T-helper 9 cell (primary cell): ENCODE results near the gene PPP4C.
"Not testable (repeated sequence)": the region's sequence is repeated elsewhere in the genome, so short reads cannot be mapped to it uniquely, and the experiment has no call there.

ENCODE experiments used
- DNase-seq: peaks from one replicate; pipeline ENCODE4 v3.0.0-alpha.2; 2020
- total RNA-seq, 2 donors: gene quantifications; one replicate each; lab custom pipeline; 2026; lab: John Stamatoyannopoulos, UW

Gene PPP4C
- total RNA-seq: 65.4 to 115 reads per million in 2 donors

DNA sequence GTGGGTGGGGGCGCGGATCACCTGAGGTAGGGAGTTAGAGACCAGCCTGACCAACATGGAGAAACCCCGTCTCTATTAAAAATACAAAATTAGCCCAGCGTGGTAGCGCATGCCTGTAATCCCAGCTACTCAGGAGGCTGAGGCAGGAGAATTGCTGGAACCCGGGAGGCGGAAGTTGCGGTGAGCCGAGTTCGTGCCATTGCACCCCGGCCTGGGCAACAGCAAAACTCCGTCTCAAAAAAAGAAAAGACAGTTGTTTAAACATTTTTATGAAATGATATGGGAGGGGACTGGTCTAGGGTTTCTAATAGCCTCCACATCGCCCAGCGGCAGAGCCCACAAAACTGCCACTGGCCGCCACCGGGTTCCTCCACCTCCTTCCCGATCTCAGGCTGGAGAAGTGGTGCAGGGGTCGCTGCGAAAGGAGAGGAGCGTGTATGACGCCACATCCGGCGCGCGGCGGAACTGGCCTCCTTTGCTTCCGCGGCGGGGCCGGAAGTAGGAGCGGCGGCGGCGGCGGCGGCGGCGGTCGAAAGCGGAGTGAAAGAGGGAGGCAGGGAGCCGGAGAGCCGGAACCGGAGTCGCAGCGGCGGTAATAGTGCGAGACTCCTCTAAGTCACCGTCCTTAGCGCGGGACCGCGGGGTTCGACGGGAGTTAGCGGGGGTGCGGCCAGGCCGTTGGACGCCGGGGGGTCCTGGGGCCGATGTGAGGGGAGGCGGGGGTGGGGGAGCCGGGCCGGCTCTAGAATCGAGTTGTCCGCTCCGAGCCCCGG, at the start of gene PPP4C:
Gene PPP4C (plus strand): TSS at position 492 of the 773 bp plus-strand sequence. CDS start 384 bp downstream, outside the sequence.
- peak; percentile 90 for DNase-seq

DNA sequence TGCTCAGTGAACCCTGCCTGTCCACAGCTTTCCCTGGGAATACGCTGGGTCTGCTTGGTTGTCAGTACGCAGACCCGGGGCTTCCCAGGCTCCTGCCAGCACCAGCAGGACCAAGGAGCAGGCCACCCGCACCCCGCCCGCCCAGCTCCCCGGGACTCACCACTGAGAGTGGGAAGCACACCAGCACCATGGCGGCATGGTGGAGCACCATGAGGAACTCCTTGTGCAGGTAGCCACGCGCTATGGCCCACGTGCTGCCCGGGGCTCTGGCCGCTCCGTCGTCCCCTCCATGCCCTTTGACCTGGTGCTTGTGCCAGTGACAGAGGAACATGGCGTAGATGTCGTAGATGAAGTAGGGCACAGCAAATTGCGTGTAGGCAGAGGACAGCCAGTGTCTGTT, 49.3 kb upstream of the PPP4C start:
- no peak for DNase-seq

DNA sequence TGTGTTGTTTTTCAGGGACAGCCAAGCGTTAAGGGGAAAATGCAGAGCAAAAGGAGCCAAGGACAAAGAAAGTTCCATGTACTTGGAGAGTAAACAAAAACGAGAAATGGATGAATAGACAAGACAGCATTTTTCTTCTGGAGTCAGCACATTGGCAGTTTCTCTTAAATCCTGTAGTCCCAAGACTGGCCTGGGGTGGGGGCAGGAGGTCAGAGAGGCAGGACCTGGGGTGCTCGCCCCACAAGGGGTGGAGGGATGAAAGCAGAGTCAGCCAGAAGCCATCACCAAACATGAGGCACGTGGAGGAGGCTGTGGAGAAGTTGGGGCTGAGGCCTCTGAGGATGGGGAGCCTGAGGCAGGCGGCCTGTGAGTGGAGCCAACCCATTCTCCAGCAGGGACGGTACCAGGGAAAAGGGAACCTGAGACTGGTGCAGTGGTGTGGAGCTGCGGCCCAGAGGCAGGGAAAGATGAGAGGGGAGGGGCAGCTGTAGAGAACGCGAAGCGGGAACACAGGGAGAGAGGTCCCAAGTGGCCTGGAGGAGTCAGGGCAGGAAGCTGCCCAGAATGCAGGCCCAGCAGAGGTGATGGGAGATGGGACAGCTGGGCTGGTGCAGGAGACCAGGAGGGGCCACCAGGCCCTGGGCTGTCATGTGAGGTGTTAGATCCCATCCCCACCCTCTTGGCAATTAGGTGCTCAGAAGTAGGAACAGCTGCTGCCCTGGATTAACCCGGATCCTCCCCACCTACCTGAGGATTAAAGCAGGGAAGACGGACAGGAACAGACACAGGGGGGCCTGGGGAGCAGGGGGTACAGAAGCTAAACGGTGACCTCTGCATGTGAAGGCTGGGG, 48.0 kb upstream of the PPP4C start:
- no peak for DNase-seq

DNA sequence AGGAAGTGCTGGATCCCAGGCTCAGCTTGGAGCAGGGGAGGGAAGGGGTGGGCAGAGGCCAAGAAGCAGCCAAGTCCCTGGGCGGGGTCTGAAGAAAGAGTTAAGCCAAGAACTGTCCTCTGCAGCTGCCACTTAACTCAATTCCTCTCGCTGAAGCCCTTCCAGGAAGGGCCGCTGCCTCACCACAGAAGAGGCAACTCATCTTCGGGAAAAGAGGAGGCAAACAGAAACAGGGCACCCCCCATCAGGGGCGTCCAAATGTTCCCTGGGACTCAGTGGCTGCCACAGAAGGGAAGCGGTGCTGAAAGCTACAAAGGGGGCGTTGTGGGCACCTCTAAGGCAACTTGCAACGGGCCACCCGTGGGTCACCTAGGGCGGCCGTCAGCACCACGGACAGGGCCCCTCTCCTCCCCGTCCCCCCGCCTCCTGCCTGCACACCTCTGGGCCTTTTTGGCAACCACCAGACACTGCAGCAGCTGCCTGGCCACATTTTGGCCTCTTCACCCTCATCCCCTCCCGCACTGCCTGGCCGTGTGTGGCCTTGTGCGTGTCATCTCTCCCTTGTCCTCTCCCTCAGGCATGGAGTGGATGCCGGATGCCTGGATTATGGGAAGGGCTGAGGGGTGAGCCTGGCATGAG, 47.2 kb upstream of the PPP4C start:
- no peak for DNase-seq

DNA sequence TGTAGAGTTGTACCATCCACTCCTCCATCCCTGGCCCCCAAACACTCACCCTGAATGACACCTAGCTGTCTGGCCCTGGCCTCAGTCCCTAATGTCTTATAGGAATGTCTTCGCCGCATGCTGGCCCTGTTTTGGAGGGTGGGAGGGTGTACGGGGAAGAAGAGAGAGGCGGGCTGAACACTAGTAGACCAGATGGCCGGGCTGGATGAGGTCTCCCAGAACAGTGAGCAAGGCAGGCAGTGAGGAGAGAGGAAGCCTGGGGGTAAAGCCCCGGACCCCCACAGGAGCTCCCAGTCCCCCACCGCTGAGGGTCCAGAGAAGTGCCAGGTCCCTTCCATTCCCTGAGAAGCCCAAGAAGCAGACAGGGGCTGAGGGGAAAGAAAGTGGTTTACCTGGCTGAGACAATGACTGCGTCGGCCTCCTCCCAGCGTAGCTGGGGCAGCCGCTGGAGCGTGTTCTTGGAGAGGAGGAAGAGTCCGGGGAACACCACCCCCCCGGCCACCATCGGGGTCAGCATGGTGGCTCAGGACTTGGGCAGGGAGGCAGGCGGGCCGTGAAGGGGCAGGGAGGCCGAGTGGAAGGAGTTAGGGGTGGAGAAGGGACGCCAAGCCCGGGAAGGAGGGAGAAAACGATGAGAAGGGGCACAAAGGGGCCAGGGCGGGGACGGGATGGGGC, 45.6 kb upstream of the PPP4C start:
- no peak for DNase-seq

DNA sequence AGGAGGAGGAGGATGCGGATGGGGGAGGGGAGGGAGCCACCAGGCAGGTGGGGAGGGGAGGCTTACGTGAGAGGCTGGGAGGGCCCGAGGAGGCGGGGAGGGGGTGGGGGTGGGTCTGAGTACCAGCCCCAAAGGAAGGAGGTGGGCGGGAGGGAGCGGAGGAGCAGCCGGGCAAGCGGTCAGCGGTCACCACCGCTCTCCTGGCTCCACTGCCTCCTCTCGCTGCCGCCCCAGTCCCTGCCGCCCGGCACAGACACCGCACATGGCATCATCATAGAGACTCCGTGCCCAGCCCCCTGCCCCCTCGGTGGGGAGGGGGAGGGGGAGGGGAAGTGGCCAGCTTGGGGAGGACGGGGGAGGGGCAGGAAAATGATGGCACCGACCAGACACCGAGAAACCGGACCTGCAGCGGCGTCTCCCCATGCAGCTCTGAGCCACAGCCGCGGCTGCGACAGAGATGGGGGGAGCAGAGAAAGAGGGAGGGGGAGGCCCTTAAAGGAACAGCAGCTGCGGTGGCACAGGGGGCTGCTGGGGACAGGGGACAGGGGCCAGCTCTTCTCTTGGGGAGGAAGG, 44.9 kb upstream of the PPP4C start, which contains the start of gene TLCD3B:
Gene TLCD3B (minus strand): TSS at position 431 of the 573 bp plus-strand sequence. CDS start 744 bp downstream, outside the sequence.
- no peak for DNase-seq

DNA sequence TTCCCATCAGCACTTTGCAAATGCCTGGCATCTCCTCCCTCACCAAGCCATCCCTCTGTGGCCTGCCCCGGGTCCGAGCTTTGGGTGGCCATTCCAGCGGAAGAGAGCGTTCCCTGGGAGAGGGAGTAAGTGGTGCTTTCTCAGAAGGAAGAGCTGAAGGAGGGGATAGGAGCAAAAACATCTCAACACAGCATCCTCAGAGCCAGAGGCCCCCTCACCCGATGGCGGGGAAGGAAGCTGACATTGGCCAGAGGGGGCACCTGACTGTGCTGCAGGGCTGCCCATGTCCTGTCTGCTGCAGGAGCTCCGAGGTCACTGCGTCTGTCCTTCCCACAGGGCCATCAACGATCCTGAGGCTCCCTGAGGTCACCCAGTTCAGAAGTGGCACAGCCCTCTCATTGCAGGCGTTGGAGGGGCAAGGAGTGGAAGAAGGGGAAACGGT, 44.3 kb upstream of the PPP4C start:
- DNase-seq: no peak

DNA sequence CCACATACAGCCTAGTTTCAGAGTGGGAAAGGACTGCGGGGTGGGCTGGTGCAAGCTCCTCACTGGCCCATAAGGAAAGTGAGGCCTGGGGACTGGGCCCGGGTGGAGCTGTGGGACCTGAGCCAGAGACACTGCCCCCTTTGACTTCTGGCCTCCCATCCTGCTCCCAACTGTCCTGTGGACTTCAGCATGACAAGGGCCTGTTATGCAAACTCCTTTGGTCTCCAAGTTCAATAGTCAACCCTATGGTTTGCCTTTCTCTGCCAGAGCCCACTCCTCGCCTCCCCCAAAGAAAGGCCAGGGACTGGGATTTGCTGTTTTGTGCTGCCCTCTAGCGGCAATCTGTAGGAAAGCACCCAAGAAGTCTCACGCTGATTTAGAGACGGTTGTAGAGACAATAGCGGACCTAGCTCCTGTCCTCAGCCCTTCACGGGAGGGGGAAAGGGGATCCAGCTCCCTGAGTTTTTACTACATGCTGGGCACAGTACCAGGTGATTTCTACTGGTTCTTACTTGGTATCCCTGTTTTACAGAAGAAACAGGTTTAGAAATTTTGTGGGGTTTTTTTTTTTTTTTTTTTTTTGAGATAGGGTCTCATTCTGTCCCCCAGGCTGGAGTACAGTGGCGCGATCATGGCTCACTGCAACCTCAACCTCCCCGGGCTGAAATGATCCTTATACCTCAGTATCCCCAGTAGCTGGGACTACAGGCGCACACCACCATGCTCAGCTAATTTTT, 43.5 kb upstream of the PPP4C start:
- DNase-seq: peak; percentile 49

DNA sequence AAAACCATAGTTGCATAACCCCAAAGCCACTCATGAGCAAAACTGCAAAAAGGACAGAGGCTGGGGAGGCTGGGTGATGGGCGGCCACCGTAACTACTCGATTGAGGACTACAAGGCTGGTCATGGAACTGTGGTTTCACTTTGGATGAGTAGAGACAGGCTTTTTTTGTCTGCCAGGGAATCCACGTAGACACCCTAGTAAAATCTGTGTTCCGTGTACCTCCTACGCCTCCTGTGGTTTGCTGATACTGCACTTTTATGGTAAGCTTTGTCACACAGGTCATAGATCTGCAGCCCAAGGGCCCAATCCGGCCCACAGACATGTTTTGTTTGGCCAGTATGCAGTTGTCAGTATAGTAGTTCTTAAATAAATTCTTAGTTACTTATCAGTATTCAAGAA, 42.5 kb upstream of the PPP4C start:
- no peak for DNase-seq

DNA sequence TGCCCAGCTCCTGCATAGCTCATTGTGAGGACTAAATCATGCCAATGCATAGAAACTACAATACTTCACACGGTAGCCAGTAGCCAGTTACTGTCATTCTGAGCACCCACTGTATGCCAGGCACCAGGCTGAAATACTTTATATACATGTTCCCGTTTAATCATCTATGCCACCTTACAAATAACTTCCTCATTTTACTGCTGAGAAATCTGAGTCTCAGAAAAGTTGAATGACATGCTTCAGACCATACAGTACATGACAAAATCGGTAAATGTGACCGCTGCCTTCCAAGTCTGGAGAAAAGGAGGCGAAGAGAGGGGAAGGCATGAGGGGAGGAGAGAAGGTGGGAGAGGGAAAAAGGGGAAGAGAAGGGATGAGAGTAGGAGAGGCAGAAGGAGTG, 35.6 kb upstream of the PPP4C start:
- DNase-seq: no peak

DNA sequence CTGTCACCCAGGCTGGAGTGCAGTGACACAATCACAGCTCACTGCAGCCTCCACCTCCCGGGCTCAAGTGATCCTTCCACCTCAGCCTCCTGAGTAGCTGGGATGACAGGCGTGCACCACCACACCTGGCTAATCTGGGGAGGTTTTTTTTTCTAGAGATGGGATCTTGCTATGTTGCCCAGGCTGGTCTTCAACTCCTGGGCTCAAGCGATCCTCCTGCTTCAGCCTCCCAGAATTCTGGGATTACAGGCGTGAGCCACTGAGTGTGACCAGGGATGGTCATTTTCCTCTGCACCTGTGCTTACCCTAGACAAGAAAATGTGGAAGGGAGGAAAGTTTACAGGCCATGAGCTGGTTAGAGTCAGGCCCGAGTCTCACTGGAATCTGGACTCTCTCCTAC, 35.1 kb upstream of the PPP4C start:
- DNase-seq: not testable (repeated sequence)

DNA sequence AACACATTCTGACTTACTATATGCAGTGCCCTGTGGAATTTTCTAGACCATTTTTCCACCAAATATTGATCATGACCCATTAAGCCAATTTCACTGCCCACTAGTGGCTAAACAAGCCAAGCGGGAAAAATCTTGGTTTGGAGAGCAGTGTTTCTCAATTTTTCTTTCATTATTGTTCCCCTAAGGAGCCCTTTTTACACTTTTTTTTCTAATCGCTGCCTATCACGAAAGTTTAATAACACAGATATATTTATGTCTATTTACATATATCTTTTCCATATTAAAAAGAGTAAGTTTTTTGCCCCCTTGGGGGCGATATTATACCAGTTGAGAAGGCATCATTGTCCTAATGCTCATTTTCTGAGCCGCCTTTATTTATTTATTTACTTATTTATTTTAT, 34.0 kb upstream of the PPP4C start:
- no peak for DNase-seq

DNA sequence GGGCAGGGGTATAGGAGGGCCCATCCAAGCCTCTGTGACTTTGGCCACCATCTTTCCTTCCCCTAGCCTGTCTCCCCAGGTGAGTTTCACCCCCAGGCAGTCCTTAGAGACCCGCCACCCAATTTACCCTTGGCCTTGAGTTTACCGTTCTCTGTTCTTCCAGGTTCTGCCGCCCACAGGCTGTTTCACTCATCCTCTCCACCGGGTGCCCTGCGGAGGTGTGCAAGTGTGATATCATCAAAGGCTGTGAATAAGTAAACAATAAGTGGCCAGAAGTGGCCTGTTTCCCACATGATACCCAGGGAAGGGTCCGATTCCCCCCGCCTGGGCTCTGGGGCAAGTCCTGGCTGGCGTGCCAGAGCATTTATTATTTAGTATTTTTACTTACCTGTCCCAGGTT, 29.6 kb upstream of the PPP4C start:
- DNase-seq: no peak

DNA sequence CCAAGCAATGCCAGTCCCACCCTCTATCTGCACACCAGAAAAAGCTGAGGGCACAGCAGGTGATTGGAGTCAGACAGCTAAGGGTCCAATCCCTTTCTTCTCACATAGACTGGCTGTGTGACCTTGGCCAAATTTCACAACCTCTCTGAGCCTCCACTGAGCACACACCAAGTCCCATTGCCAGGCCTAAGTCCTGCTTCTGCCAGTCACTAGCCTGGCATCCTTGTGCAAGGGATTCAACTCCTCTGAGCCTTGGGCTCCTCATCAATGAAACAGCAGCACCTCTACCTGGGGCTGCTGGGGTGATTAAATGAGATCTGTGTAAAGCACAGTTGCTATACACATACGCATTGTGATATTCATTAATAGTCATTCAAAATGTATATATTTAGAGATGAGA, 29.2 kb upstream of the PPP4C start:
- DNase-seq: no peak

DNA sequence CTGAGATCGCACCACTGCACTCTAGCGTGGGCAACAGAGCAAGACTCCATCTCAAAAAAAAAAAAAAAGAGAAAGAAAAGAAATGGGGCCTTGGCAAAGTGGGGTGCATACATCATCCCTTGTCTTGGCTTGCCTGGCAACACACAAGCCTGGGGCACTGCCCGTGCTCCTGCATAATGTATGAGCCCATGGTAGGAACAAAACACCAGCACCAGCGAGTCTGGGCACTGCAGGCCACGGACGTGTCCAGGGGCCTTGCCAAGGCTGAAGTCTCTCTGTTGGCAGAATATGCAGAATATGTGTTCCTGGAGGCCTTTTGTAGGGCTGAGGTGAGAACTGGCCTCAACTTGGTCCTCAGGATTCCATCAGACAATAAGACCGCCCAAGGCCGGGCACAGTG, 25.9 kb upstream of the PPP4C start:
- DNase-seq: no peak

DNA sequence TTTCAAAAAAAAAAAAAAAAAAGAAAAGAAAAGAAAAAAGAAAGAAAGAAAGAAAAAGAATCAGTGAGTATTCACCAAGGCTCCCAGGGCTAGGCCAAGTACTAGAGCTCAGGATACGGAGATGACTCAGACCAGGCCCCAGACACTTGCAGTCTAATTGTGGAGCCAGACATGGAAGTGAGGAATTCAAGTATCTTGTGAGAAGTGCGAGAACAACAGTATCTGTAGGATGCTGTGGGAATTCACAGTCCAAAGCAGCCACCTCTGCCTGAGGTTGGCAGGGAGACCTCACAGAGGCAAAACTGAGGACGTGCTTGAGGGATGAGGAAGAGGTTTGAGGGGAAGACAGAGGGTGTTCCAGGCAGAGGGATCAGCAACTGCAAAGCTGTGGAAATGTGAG, 24.3 kb upstream of the PPP4C start:
- no peak for DNase-seq

DNA sequence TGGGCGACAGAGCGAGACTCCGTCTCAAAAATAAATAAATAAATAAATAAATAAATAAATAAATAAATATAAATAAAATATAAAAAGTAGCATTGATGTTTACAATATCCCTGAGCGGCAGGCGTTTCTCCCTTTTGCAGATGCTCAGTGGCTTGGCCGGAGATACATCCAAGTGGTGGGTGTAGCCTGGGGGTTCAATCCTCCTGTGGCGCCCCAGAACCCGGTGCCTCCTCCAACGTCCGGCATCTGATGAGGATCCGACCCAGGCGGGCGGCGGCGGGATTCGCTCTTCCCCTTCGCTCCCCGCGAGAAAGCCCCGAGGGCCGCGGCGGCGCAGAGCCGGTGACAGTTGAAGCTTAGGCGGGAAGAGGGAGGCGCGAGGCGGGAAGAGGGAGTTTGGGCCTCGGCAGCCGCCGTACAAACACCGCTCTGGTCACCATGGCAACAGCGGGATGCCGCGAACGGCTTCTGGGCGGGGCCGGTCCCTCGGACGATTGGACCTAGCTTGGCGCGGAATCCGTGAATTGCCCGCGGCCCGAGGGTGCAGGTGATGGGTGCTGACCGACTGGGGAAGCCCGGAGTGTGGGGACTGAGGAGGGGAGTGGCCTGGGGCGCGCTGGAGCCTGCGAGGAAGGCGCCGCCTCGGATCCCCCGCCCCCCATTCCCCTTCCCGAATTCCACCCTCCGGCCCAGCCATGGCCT, 23.0 kb upstream of the PPP4C start:
- peak; percentile 81 for DNase-seq

DNA sequence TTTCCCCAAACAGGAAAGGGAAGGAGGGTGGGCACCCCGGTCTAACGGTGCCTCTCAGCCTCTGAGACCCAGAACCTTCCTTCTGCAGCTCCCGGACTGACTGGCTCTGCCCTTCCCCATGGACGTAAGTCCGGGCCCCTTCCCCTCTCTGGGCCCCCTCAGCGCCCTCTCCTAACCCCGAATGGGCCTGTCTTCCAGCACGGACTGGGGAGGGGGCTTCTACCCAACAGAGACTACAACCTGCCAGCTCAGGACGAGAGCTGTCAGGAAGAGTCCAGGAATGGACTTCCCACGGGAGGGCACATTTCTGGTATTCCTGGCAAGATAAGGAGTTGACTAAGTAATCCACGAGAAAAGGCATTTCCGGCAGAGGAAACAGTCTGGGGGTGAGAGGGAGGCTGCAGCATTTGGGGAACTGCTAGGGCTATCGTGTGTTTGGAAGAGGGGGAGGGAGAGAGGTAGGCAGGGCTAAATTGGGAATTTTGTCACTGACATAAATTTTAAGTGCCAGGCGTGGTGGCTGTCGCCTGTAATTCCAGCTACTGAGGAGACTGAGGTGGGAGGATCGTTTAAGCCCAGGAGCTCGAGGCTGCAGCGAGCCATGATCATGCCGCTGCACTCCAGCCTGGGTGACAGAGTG, 22.3 kb upstream of the PPP4C start:
- no peak for DNase-seq

DNA sequence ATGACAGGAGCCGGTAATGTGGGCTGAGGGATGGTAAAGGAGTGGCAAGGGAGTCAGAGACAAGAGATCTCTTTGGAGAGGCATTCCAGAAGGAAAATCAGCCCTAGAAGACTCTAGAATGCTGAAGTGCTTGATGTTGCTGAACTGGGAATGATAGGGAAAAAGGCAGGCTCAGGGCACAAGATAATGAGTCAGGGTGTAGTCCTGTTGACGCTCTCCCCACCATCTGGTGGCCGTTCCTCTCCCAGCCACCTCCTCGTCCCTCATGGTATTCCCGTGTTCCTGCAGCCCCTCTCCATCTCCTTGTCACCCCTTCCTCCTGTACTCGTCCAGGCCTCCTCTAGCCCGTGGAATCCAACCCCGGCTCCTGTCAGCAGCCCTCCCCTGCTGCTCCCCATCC, 21.3 kb upstream of the PPP4C start:
- DNase-seq: no peak

DNA sequence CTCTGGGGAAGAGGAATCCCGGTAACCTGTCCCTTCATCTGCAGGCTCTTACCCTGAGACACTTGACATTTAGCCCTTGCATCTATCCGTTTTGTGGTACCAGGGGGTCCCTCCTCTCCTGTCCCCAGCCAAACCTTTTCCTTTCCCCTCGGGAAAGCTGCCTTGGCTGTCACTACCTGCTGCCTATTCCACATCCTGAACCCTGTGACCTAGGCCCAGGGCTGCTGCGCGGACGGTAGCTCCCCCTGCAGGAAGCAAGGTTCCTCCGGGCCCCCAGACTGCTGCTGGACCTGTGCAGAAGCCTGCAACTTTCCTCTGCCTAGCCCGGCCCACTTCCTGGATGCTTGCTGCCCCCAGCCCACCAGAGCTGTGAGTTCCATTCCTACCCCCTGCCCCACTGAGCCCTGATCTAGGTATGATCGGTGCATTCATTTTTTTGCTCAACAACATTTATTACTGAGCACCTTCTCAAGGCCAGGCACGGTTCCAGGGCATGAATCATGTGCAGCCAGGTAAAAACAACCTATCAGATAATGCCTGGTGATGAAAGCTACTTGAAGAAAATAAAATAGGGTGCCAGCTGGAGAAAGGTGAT, 20.7 kb upstream of the PPP4C start:
- DNase-seq: peak; percentile 30
